Measurements from ENCODE around the gene KRT83. TPM values are rescaled to one million over a fixed set of nuclear protein-coding genes. Genes with fewer than 3 reads are reported as not detected.

Gene KRT83
- polyA plus RNA-seq, 3 donors = not detected

- Histone ChIP-seq H3K4me2 (replicated peaks; ENCODE audit: extremely low read depth, low read length, poor library complexity, severe bottlenecking) (no peak overlapping the region), H3K36me3 (replicated peaks in 1 of 2; ENCODE audit: control insufficient read depth in 1 of 2, insufficient read depth in 2 of 2, low read length in 2 of 2) (no peaks in the 10 kb centered on the region), H3K9ac (ENCODE audit: insufficient read depth, low read length, poor library complexity, severe bottlenecking) (no peak overlapping the region), H3K27ac (ENCODE audit: low read depth in 1 of 2, low read length in 2 of 2) (no peak overlapping the region), H3K27me3 (ENCODE audit: control insufficient read depth in 2 of 2, insufficient read depth in 2 of 2, low read length in 2 of 2) (peaks cover 5 to 16% of the 10 kb centered on the region in 2 donors), H3K9me3 (replicated peaks in 1 of 2; ENCODE audit: control insufficient read depth in 1 of 2, insufficient read depth in 1 of 2, low read length in 2 of 2) (no peaks in the 10 kb centered on the region), H3K4me1 (ENCODE audit: control insufficient read depth in 1 of 2, insufficient read depth in 2 of 2, low read length in 2 of 2) (peaks cover 9 to 20% of the 10 kb centered on the region in 2 donors), H3K79me2 (ENCODE audit: insufficient read depth, low read length) (no peaks in the 10 kb centered on the region), H2AFZ (ENCODE audit: insufficient read depth, low read depth, low read length, poor library complexity, severe bottlenecking) (no peak overlapping the region), H3K4me3 (replicated peaks in 1 of 3; ENCODE audit: low read depth in 2 of 3, low read length in 3 of 3) (no peak overlapping the region), H4K20me1 (ENCODE audit: insufficient read depth, low read length) (no peaks in the 10 kb centered on the region)
- no peak overlapping the region for H3K4me3 Mint-ChIP-seq
- 71% methylated on average over 1 of the region's 6 CpGs for WGBS (ENCODE audit: insufficient coverage)
- no peak for DNase-seq
- H3K27ac Mint-ChIP-seq = peak overlapping the region in 1 of 7 donors; percentile 13
- intact Hi-C loops (cut with micrococcal nuclease) = no loop called here
- H3K27me3 Mint-ChIP-seq (ENCODE audit: low read depth in 3 of 3) = peaks cover 14 to 28% (median 15%) of the 10 kb centered on the region in 3 donors
- peaks cover 0 to 2% (median 0%) of the 10 kb centered on the region in 7 donors for H3K9me3 Mint-ChIP-seq
- H3K4me1 Mint-ChIP-seq = peaks cover 10% of the 10 kb centered on the region
- H3K36me3 Mint-ChIP-seq = no peaks in the 10 kb centered on the region
- TF ChIP-seq, protein P1, sequence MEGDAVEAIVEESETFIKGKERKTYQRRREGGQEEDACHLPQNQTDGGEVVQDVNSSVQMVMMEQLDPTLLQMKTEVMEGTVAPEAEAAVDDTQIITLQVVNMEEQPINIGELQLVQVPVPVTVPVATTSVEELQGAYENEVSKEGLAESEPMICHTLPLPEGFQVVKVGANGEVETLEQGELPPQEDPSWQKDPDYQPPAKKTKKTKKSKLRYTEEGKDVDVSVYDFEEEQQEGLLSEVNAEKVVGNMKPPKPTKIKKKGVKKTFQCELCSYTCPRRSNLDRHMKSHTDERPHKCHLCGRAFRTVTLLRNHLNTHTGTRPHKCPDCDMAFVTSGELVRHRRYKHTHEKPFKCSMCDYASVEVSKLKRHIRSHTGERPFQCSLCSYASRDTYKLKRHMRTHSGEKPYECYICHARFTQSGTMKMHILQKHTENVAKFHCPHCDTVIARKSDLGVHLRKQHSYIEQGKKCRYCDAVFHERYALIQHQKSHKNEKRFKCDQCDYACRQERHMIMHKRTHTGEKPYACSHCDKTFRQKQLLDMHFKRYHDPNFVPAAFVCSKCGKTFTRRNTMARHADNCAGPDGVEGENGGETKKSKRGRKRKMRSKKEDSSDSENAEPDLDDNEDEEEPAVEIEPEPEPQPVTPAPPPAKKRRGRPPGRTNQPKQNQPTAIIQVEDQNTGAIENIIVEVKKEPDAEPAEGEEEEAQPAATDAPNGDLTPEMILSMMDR (IDR thresholded peaks at IDR 0.05) = no peak
Measured at GRCh38 chr12:52270541-52271070, 50.6 kb downstream of the KRT83 start.

DNA sequence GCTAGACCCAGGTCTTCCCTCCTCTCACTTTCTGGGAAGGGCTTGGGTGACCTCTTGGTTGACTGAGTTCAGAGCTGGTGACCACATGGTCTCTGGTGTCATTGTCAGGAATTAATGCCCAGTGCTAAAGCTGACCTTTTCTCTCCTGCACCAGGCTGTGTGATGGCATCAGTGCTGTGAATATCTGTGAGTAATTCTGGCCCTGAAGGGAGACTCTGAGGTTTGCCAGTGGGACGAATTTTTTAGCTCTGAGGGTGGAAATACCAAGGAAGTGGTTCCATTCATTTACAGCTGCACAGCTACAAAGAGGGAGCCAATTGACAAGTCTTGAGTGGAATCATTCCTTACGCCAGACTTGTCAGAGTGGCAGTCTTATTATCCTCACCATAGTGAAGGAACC is 53.0 kb downstream of the KRT83 start:
- no peak for DNase-seq
- intact Hi-C loops (cut with micrococcal nuclease) = no loop called here
- TF ChIP-seq, protein P1 (IDR thresholded peaks at IDR 0.05) = no peak
- Mint-ChIP-seq H3K27ac (no peak overlapping the region), H3K27me3 (ENCODE audit: low read depth in 3 of 3) (peaks cover 10 to 28% (median 13%) of the 10 kb centered on the region in 3 donors), H3K4me3 (no peak overlapping the region), H3K4me1 (peaks cover 21% of the 10 kb centered on the region), H3K9me3 (peaks cover 0 to 3% (median 0%) of the 10 kb centered on the region in 7 donors), H3K36me3 (no peaks in the 10 kb centered on the region)
- H3K79me2 ChIP-seq (ENCODE audit: insufficient read depth, low read length) = no peaks in the 10 kb centered on the region
- peaks cover 3 to 10% of the 10 kb centered on the region in 2 donors for H3K27me3 ChIP-seq (ENCODE audit: control insufficient read depth in 2 of 2, insufficient read depth in 2 of 2, low read length in 2 of 2)
- WGBS (ENCODE audit: insufficient coverage) = 89% methylated on average over 2 of the region's 2 CpGs
- peaks cover 11 to 27% of the 10 kb centered on the region in 2 donors for H3K4me1 ChIP-seq (ENCODE audit: control insufficient read depth in 1 of 2, insufficient read depth in 2 of 2, low read length in 2 of 2)
- H3K9ac ChIP-seq (ENCODE audit: insufficient read depth, low read length, poor library complexity, severe bottlenecking) = no peak overlapping the region
- H3K4me2 ChIP-seq (replicated peaks; ENCODE audit: extremely low read depth, low read length, poor library complexity, severe bottlenecking) = no peak overlapping the region
- no peak overlapping the region for H3K4me3 ChIP-seq (replicated peaks in 1 of 3; ENCODE audit: low read depth in 2 of 3, low read length in 3 of 3)
- H3K27ac ChIP-seq (ENCODE audit: low read depth in 1 of 2, low read length in 2 of 2) = no peak overlapping the region
- no peaks in the 10 kb centered on the region for H3K9me3 ChIP-seq (replicated peaks in 1 of 2; ENCODE audit: control insufficient read depth in 1 of 2, insufficient read depth in 1 of 2, low read length in 2 of 2)
- H4K20me1 ChIP-seq (ENCODE audit: insufficient read depth, low read length) = no peaks in the 10 kb centered on the region
- H2AFZ ChIP-seq (ENCODE audit: insufficient read depth, low read depth, low read length, poor library complexity, severe bottlenecking) = no peak overlapping the region
- no peaks in the 10 kb centered on the region for H3K36me3 ChIP-seq (replicated peaks in 1 of 2; ENCODE audit: control insufficient read depth in 1 of 2, insufficient read depth in 2 of 2, low read length in 2 of 2)

Data from CD14-positive monocyte (primary cell).